ENCODE measurements around the gene ACTG1. TPM values are rescaled to one million over a fixed set of nuclear protein-coding genes. Genes with fewer than 3 reads are reported as not detected.

The ACTG1 gene
- total RNA-seq, 2 donors from 2014 or later, result 4,461 to 5,616 TPM

DNA sequence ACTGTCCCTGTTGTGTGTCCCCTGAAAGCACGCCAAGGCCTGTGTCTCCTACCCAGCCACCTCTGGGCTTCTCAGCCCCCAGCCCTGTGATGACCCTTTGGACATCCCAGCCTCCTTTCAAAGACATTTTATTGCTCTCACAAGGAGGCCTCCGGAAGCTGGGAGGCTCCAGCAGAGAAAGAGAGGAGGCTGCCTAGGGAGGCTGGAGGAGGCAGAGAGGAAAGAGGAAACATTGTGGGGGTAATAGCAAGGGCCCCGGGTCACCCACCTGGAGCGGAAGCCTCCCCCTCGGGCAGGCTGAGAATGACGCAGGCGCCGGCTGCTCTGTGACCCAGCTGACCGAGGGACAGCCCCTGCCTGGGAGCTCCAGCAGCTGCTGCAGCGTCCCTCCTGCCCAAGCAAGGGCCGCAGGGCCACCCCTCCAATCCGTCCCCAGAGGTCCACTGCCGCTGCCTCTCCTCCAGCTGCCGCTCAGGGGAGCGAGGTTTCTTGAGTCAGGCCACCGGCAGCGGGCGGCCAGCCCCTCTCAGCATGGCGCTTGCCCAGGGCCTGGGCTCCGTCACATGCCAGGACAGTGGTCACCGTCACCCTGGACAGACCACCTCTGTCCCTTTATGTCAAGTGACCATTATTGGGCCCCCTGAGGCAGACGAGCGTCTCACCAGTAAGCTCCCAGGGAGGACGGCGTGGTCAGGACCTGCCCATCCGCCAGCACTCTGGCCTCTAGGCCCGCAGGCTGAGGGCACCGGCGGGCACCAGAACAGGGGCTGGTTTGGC is 29.3 kb downstream of the ACTG1 start:
- Histone ChIP-seq H3K27ac (ENCODE audit: low read depth, low read length) (peak overlapping the region; percentile 44), H3K9ac (ENCODE audit: extremely low read depth, low read length, poor library complexity, severe bottlenecking) (peak overlapping the region; percentile 57), H3K4me3 (ENCODE audit: low read length) (peak overlapping the region; percentile 64), H3K9me3 (ENCODE audit: control insufficient read depth, low read length) (no peaks in the 10 kb centered on the region), H3K36me3 (ENCODE audit: control insufficient read depth, insufficient read depth, low read length) (no peaks in the 10 kb centered on the region), H3K4me1 (ENCODE audit: control insufficient read depth, insufficient read depth, low read length) (peaks cover 10% of the 10 kb centered on the region), H3K27me3 (ENCODE audit: control insufficient read depth, insufficient read depth, low read length, poor library complexity, severe bottlenecking) (peaks cover 38% of the 10 kb centered on the region)
- no peak overlapping the region for H3K27ac Mint-ChIP-seq
- 60 to 69% methylated on average over 8 to 29 of the region's 29 CpGs for WGBS, 2 experiments (ENCODE audit: insufficient coverage in 1 of 2, insufficient read length in 1 of 2)
- TF ChIP-seq, protein P1, sequence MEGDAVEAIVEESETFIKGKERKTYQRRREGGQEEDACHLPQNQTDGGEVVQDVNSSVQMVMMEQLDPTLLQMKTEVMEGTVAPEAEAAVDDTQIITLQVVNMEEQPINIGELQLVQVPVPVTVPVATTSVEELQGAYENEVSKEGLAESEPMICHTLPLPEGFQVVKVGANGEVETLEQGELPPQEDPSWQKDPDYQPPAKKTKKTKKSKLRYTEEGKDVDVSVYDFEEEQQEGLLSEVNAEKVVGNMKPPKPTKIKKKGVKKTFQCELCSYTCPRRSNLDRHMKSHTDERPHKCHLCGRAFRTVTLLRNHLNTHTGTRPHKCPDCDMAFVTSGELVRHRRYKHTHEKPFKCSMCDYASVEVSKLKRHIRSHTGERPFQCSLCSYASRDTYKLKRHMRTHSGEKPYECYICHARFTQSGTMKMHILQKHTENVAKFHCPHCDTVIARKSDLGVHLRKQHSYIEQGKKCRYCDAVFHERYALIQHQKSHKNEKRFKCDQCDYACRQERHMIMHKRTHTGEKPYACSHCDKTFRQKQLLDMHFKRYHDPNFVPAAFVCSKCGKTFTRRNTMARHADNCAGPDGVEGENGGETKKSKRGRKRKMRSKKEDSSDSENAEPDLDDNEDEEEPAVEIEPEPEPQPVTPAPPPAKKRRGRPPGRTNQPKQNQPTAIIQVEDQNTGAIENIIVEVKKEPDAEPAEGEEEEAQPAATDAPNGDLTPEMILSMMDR (conservative IDR thresholded peaks at IDR 0.05), result no peak
- H3K27me3 Mint-ChIP-seq (ENCODE audit: insufficient read depth), result peaks cover 52% of the 10 kb centered on the region
- H3K36me3 Mint-ChIP-seq (ENCODE audit: low read depth), result no peaks in the 10 kb centered on the region
- H3K4me3 Mint-ChIP-seq, result peak overlapping the region; percentile 46
- peaks cover 3% of the 10 kb centered on the region for H3K9me3 Mint-ChIP-seq
- DNase-seq, result peak; percentile 80
- H3K4me1 Mint-ChIP-seq, result no peaks in the 10 kb centered on the region

DNA sequence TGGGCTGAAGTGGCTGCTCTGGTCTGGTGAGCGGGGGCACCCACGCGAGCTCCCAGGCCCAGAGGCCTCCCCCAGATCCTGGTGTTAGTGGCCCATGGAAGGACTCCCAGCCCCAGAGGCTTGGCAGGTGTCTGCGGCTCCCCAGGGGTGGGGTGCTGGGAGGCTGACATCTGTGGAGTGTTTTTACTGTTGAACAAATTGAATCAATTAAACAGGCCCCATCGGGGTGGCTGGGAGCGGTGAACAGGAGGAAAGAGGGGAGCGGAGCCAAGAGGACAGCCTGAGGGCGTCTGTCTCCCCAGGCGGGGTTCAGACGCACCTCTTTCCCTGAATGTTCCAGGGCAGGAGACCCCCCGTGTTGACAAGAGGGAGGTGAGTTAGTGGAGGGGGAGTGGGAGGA is 29.9 kb downstream of the ACTG1 start:
- Histone ChIP-seq H3K4me3 (ENCODE audit: low read length) (no peak overlapping the region), H3K9ac (ENCODE audit: extremely low read depth, low read length, poor library complexity, severe bottlenecking) (no peak overlapping the region), H3K9me3 (ENCODE audit: control insufficient read depth, low read length) (no peaks in the 10 kb centered on the region), H3K4me1 (ENCODE audit: control insufficient read depth, insufficient read depth, low read length) (peaks cover 12% of the 10 kb centered on the region), H3K27ac (ENCODE audit: low read depth, low read length) (peak overlapping the region; percentile 38), H3K36me3 (ENCODE audit: control insufficient read depth, insufficient read depth, low read length) (no peaks in the 10 kb centered on the region), H3K27me3 (ENCODE audit: control insufficient read depth, insufficient read depth, low read length, poor library complexity, severe bottlenecking) (peaks cover 38% of the 10 kb centered on the region)
- 95 to 98% methylated on average over 6 to 11 of the region's 11 CpGs for WGBS, 2 experiments (ENCODE audit: insufficient coverage in 1 of 2, insufficient read length in 1 of 2)
- H3K9me3 Mint-ChIP-seq, result peaks cover 3% of the 10 kb centered on the region
- peak overlapping the region; percentile 46 for H3K4me3 Mint-ChIP-seq
- no peak overlapping the region for H3K27ac Mint-ChIP-seq
- peaks cover 5% of the 10 kb centered on the region for H3K4me1 Mint-ChIP-seq
- TF ChIP-seq, protein P1 (conservative IDR thresholded peaks at IDR 0.05), result no peak
- DNase-seq, result no peak
- H3K27me3 Mint-ChIP-seq (ENCODE audit: insufficient read depth), result peaks cover 55% of the 10 kb centered on the region
- no peaks in the 10 kb centered on the region for H3K36me3 Mint-ChIP-seq (ENCODE audit: low read depth)

DNA sequence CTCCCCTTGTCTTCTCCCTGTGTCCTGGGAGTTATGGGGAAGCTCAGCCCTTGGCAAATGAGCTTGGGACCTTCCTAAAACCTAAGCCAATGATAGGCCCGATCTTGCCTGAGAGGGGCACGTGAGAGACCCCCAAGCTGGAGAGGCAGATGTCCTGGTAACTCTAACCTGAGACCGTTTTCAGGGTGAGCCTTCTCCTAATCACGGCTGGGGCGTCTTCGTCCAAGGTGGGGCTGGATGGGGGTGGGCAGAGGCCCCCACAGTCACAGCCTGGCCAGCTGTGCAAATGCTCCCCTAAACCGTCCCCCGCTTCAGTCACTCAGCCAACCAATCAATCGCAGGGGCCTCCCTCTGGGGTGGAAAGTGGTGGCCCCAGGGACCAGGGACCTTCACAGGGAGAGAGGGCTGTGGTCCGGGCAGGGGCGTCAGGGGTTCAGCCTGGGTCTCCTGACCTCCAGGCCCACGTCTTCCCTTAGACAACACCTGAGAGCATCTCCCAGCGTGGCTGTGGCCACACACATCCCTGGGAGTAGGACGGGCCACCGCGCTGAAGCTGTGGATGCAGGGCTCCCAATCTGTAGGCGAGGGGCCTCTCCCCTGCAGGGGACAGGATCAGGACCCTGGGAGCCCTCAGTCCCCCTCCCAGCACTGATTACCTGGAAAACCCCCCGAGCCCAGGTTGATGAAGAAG is 30.6 kb downstream of the ACTG1 start:
- H3K4me3 Mint-ChIP-seq, result peak overlapping the region; percentile 24
- H3K9ac ChIP-seq (ENCODE audit: extremely low read depth, low read length, poor library complexity, severe bottlenecking), result no peak overlapping the region
- no peaks in the 10 kb centered on the region for H3K36me3 Mint-ChIP-seq (ENCODE audit: low read depth)
- H3K4me1 ChIP-seq (ENCODE audit: control insufficient read depth, insufficient read depth, low read length), result peaks cover 14% of the 10 kb centered on the region
- no peaks in the 10 kb centered on the region for H3K36me3 ChIP-seq (ENCODE audit: control insufficient read depth, insufficient read depth, low read length)
- H3K27ac ChIP-seq (ENCODE audit: low read depth, low read length), result no peak overlapping the region
- peaks cover 52% of the 10 kb centered on the region for H3K27me3 Mint-ChIP-seq (ENCODE audit: insufficient read depth)
- no peak for DNase-seq
- peaks cover 7% of the 10 kb centered on the region for H3K4me1 Mint-ChIP-seq
- WGBS, 2 experiments (ENCODE audit: insufficient coverage in 1 of 2, insufficient read length in 1 of 2), result 85 to 89% methylated on average over 13 to 18 of the region's 18 CpGs
- no peak overlapping the region for H3K4me3 ChIP-seq (ENCODE audit: low read length)
- TF ChIP-seq, protein P1 (conservative IDR thresholded peaks at IDR 0.05), result no peak
- H3K27ac Mint-ChIP-seq, result no peak overlapping the region
- peaks cover 38% of the 10 kb centered on the region for H3K27me3 ChIP-seq (ENCODE audit: control insufficient read depth, insufficient read depth, low read length, poor library complexity, severe bottlenecking)
- H3K9me3 ChIP-seq (ENCODE audit: control insufficient read depth, low read length), result no peaks in the 10 kb centered on the region
- H3K9me3 Mint-ChIP-seq, result peaks cover 3% of the 10 kb centered on the region
